Astrocyte (in vitro differentiated cells and primary cell): ENCODE results near the gene FAM170B.

Experiments
- CTCF ChIP-seq: IDR thresholded peaks from 2 replicates; pipeline ENCODE4 v1.5.1; 2011; ENCODE audit warnings: low read depth, mild to moderate bottlenecking, inconsistent platforms, low read length, moderate library complexity; ENCODE audit not compliant: insufficient read depth
- EZH2 ChIP-seq: IDR thresholded peaks from 2 replicates; pipeline ENCODE4 v1.6.1; 2012; ENCODE audit warnings: mild to moderate bottlenecking, low read length, inconsistent platforms; ENCODE audit not compliant: insufficient read depth

GRCh38 chr10:49162761-49163310, 29.0 kb upstream of the FAM170B start:
- TF ChIP-seq CTCF (no peak), EZH2 (no peak)
